Right ventricle myocardium inferior (tissue), 1 donor: ENCODE measurements around the gene FAR2. TPM values are rescaled to one million over a fixed set of nuclear protein-coding genes. Genes with fewer than 3 reads are reported as not detected.
"Not testable (repeated sequence)": the region's sequence is repeated elsewhere in the genome, so short reads cannot be mapped to it uniquely, and the experiment has no call there.

Experiments used
- ATAC-seq: fragments of 200-7000 bp; cut with Tn5 transposase; one replicate; pipeline ENCODE4 v1.9.1; 2020; ENCODE audit warnings: mild to moderate bottlenecking, moderate library complexity
- DNase-seq: peaks from one replicate; pipeline ENCODE4 v3.0.0; 2021; ENCODE audit errors: missing footprints
- intact Hi-C: fragments of 100-400 bp; cut with DNase I; formaldehyde crosslinking; loops from one replicate; pipeline ENCODE4 v1.11.0; 2022
- total RNA-seq: library from RNA; stranded (reverse); fragmentation: NEBNext Ultra II Directional; extraction: Animal tissue kit (Norgen Biotek cat#: 25700); gene quantifications from one replicate; pipeline ENCODE4 v1.2.1, GENCODE V29; 2021
- donor health status: DM: no; HTN: yes; CAD: no; lungs with severe emphysema.

Gene FAR2
- total RNA-seq, 1 donor from 2014 or later = 4.1 TPM

- ATAC-seq (no peak), DNase-seq (no peak)
These were observed 197.8 kb downstream of the FAR2 start for GRCh38 chr12:29346769-29347421.

DNA sequence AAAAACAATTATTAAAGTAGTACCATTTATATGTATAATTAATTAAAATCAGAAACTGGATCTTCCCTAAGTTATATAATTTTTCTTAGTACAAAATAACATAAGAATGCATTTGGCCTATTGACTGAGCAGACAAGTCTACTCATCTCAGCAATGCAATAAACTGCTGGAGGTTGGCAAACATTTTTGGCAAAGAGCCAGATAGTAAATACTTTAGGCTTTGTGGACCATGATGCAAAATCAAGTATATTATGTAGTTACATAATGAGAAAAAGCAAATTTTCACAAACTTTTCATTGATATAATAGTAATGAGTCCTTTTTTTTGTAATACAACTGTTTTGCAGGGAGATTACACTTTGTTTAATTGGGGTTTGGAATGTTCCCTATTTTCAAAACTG, 201.0 kb downstream of the FAR2 start:
- ATAC-seq = no peak
- DNase-seq = no peak
- intact Hi-C loops = no loop called here

More at GRCh38 chr12:29346769-29347421, 197.8 kb downstream of the FAR2 start:
- intact Hi-C loops = no loop called here

GRCh38 chr12:29354954-29355353, 205.9 kb downstream of the FAR2 start:
- ATAC-seq (no peak), DNase-seq (no peak)
- intact Hi-C loops = no loop called here

GRCh38 chr12:29365091-29365490, 216.0 kb downstream of the FAR2 start:
- ATAC-seq (no peak), DNase-seq (no peak)
- intact Hi-C loops = no loop called here

DNA sequence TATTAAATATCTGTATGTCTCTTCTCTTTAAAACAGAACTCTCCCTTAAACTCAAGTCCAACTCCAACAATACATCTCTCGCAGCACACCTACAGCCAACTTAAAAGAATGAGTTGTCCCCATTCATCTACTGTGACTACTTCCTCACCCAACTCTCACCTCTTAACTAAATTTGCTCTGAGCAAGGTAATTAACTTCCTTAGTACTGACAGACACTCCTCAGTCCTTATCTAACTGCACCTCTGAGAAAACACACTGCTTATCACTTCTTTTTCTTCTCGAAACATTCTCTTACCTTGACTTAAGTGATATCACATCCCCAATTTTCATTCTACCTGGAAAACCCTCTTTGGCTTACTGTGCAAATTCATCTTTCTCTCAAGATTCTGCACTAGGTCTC, 224.9 kb downstream of the FAR2 start:
- intact Hi-C loops = no loop called here
- no peak for DNase-seq
- no peak for ATAC-seq

GRCh38 chr12:29374913-29375312, 225.8 kb downstream of the FAR2 start:
- DNase-seq (no peak), ATAC-seq (no peak)
- intact Hi-C loops = no loop called here

- no peak for DNase-seq
- no peak for ATAC-seq
These were observed 227.0 kb downstream of the FAR2 start for GRCh38 chr12:29376118-29376517.

DNA sequence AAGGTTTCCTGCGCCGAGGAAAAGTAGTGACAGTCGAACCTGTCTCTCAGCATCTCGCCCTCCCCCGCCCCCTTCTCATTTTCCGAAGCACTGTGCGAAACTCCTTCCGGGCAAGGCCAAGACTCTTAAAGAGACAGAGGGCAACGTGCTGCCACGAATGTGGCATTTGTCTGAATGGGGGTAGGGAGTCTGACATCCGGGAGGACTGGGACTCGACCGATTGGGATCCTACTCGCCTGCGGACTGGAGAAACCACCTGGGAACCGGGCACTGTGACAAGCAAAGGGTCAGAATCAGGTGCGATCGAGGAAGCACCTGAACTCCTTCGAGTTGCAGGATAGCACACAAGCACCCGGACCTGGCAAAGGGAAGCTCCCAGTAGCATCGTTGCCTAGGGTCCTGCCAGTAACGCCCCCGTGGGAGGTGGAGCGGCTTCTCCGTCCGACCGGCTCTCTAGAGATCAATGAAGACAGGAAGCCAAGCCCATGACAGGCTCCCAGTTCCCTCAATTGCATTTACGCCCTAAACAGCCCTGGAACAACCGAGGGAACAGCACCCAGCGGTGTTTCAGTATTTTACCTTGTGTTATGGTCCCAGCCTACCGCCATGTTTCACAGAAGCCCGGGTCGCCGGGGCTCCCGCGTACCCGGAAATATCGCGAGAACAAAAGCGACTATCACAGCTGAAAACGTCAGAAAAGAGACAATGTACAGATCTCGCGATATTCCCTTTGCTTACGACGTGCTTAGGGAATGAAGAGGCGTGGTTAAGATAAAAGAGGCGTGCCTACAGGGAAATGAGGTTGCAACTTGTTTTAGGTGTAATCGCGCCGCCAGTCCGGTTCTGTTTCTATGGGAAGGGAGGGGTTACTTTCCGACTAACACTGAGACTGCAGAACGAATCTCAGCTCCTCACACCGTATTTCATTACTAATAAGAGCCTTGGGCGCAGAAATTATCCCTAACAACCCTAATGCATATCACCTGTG, 231.8 kb downstream of the FAR2 start, which contains the start of gene ERGIC2:
Gene ERGIC2 (minus strand): TSS at position 637 of the 988 bp plus-strand sequence. CDS start 9,539 bp downstream, outside the sequence.
- intact Hi-C loops = no loop called here
- DNase-seq (peak; percentile 94), ATAC-seq (peak; percentile 97)

More at GRCh38 chr12:29376118-29376517, 227.0 kb downstream of the FAR2 start:
- intact Hi-C loops = no loop called here

DNA sequence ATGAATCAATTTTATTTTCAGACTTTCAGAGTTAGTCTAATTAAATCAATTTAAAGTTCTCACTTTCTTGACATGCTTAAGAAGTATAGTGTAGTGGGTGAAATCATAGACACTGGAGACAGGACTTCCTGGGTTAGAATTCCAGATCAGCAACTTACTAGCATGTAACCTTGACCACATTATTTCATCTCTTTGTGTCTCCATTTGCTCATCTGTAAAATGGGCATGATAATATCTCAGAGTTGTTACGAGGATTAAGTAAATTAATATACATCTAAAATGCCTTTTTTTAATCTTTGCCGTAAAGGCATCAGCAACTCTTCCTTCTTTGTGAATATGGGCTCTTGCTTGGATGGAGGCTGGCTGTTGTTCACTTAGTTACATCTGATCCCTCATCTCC, 233.2 kb downstream of the FAR2 start:
- intact Hi-C loops = no loop called here
- DNase-seq (no peak), ATAC-seq (no peak)

- intact Hi-C loops, ATAC-seq: not testable (repeated sequence)
- DNase-seq = peak; percentile 42
These were observed 236.1 kb downstream of the FAR2 start for GRCh38 chr12:29385194-29385593.

Other genes with a start within 250 kb of the FAR2 start
- 86.6 TPM for gene ERGIC2, start 231.9 kb downstream of the FAR2 start, total RNA-seq